GM12891 (cell line): ENCODE data around the gene MAP3K3.

Experiments used
- POLR2A ChIP-seq: IDR thresholded peaks from 2 replicates; pipeline ENCODE4 v1.6.1; 2011; ENCODE audit warnings: low read depth, low read length, control low read depth
- POLR2AphosphoS5 ChIP-seq: IDR thresholded peaks from 2 replicates; pipeline ENCODE4 v1.6.1; 2011; ENCODE audit warnings: low read depth, low read length, control low read depth
- POU2F2 ChIP-seq: IDR thresholded peaks from 2 replicates; pipeline ENCODE4 v1.6.1; 2011; ENCODE audit warnings: low read depth, mild to moderate bottlenecking, control low read depth, low read length, moderate library complexity
- TAF1 ChIP-seq: IDR thresholded peaks from 2 replicates; pipeline ENCODE4 v1.6.1; 2011; ENCODE audit warnings: low read depth, low read length, control low read depth

DNA sequence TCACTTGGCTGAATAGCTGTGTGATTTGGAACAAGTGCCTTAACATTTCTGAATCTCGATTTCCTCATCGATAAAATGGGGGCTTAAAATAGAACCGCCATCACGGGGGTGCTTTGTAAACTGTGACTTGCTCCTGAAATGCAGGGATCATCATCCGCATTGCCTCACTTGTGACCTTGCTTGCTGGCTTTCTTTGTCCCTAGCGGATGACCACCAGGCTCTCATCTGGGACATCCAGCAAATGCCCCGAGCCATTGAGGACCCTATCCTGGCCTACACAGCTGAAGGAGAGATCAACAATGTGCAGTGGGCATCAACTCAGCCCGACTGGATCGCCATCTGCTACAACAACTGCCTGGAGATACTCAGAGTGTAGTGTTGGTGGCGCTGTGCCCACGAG, 33.4 kb upstream of the MAP3K3 start:
- TF ChIP-seq POLR2A, result no peak
- TF ChIP-seq POLR2AphosphoS5, result no peak
- no peak for TF ChIP-seq TAF1
- no peak for TF ChIP-seq POU2F2
